Measurements from ENCODE around the gene CLHC1.

DNA sequence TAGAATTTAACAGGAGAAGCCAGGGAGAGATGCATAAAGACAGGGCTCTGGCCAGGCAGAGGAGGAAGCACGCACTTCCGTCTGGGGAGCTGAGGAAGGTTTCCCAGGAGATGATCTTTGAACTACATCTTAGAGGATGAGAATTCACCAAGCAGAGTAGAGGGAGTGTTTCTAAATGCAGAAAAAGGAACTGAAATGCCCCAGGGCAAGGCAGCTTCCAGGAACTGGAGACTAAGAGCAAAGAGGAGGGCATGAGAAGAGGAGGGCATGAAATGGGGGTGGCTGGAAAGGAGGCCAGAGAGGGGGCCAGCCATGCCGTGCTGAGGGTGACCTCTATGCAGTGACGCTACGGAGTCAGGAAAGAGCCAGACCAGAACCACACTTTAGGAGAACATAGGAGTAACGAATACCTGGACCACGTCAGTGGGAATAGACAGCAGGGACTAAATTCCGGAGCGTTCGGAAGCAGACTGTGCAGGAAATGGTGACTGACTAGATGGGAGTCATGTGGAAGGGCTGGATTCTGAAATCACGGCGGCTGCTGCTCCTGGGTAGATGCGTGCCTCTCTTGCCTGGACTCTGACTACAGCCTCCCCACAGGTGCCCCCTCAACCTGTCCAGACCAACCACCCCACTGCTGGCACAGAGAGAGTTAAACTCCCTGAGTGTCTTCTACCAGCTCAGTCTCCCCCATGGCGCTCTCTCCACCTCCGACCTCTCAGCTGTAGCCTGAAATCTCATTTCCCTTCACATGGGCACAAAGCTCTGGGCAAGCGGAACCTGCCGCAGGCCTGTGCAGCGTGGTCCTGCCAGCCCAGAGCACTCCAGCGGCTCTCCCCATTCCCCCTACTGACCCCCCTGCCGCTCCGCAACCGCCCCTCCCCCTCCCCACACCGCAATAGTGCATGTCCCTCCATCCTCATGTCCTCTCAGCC lies 94.8 kb downstream of the CLHC1 start:
- TF ChIP-seq ZNF274 (IDR thresholded peaks at IDR 0.05; ENCODE audit: low read depth, low read length) (no peak), YY1 (IDR thresholded peaks at IDR 0.05; ENCODE audit: insufficient read depth, insufficient read length) (no peak), SUZ12 (IDR thresholded peaks at IDR 0.05; ENCODE audit: extremely low read depth, insufficient read depth, insufficient read length) (no peak)

All from NT2/D1 (cell line).